Measurements from ENCODE around the gene XYLT1. TPM values are rescaled to one million over a fixed set of nuclear protein-coding genes. Genes with fewer than 3 reads are reported as not detected.

Gene XYLT1
- total and polyA plus RNA-seq, 2 of the 8 experiments (the other 6 are each of a cell fraction or from before 2014, with no cell fraction given): 6.6 to 25.4 TPM

- Histone ChIP-seq H3K23me2 (ENCODE audit: low read depth, low read length) (no peaks in the 10 kb centered on the region), H3K18ac (ENCODE audit: extremely low read depth, low read length) (no peak overlapping the region), H2BK5ac (ENCODE audit: low read depth, low read length) (no peak overlapping the region), H2BK12ac (ENCODE audit: low read depth, low read length) (no peak overlapping the region), H2BK20ac (ENCODE audit: low read length) (no peak overlapping the region), H3K4me1 (replicated peaks in 1 of 4; ENCODE audit: control insufficient read depth in 3 of 4, insufficient read depth in 4 of 4, low read length in 3 of 4) (peaks cover 2 to 9% (median 4%) of the 10 kb centered on the region in 4 experiments; a peak in 5 of 7 replicates), H2AFZ (ENCODE audit: low read length) (no peak overlapping the region), H3K4me3 (ENCODE audit: extremely low read depth in 1 of 4, insufficient read depth in 2 of 4, low read depth in 3 of 4, low read length in 4 of 4) (no peak overlapping the region), H3K79me2 (ENCODE audit: control insufficient read depth in 1 of 2, insufficient read depth in 2 of 2, low read length in 2 of 2) (no peaks in the 10 kb centered on the region), H3K79me1 (ENCODE audit: low read depth, low read length) (peaks cover 7% of the 10 kb centered on the region; the same call in 1 of the 2 replicates), H2BK15ac (ENCODE audit: low read length) (no peak overlapping the region), H3K27ac (ENCODE audit: low read depth, low read length) (no peak overlapping the region), H2BK120ac (replicated peaks; ENCODE audit: low read depth, low read length) (no peak overlapping the region), H3K23ac (ENCODE audit: insufficient read length) (no peak overlapping the region), H3K14ac (ENCODE audit: insufficient read length) (no peak overlapping the region), H3K4ac (replicated peaks; ENCODE audit: insufficient read length, low read depth, low read length) (no peak overlapping the region), H3K9ac (replicated peaks in 1 of 4; ENCODE audit: extremely low read depth in 1 of 4, low read depth in 3 of 4, low read length in 3 of 4) (no peak overlapping the region), H3K9me3 (ENCODE audit: insufficient read depth in 2 of 2, low read depth in 1 of 2, low read length in 1 of 2) (no peaks in the 10 kb centered on the region), H3K4me2 (ENCODE audit: insufficient read depth in 1 of 2, low read depth in 2 of 2, low read length in 2 of 2) (no peak overlapping the region), H3K36me3 (ENCODE audit: control insufficient read depth in 2 of 4, insufficient read depth in 4 of 4, low read length in 3 of 4) (no peaks in the 10 kb centered on the region), H4K91ac (replicated peaks; ENCODE audit: insufficient read length, low read length) (no peak overlapping the region), H4K5ac (ENCODE audit: insufficient read length, low read depth, low read length) (no peak overlapping the region), H3K27me3 (replicated peaks in 1 of 4; ENCODE audit: control insufficient read depth in 3 of 4, extremely low read depth in 1 of 4, insufficient read depth in 3 of 4, low read length in 3 of 4) (no peaks in the 10 kb centered on the region), H4K8ac (ENCODE audit: extremely low read depth, insufficient read depth, low read length) (no peak overlapping the region), H2AK5ac (ENCODE audit: low read depth, low read length) (no peak overlapping the region), H3K56ac (replicated peaks; ENCODE audit: insufficient read length, low read depth, low read length) (no peak overlapping the region), H4K20me1 (replicated peaks in 1 of 2; ENCODE audit: control insufficient read depth in 1 of 2, insufficient read depth in 2 of 2, low read length in 2 of 2) (no peaks in the 10 kb centered on the region)
- 95% methylated on average over 2 of the region's 2 CpGs; no CpG with 5 or more reads in 1 of the 2 experiments for WGBS, 2 experiments (ENCODE audit: extremely low coverage in 1 of 2, insufficient coverage in 1 of 2, insufficient read length in 1 of 2, insufficient replicate concordance in 2 of 2, low coverage in 1 of 2, low lambda C conversion rate in 2 of 2, missing lambda C conversion rate in 1 of 2)
- FAIRE-seq (no peak), DNase-seq (ENCODE audit: low read depth in 1 of 2, low spot score in 2 of 2) (no peak)
- POLR2A ChIA-PET (ENCODE audit: partially characterized antibody): no interaction called here
- TF ChIP-seq SP4 (IDR thresholded peaks at IDR 0.05; ENCODE audit: low read length) (no peak), NRF1 (IDR thresholded peaks at IDR 0.05; ENCODE audit: low read depth, low read length) (no peak), RBBP5 (IDR thresholded peaks at IDR 0.05; ENCODE audit: borderline replicate concordance, low read depth, low read length) (no peak)
- CTCF ChIA-PET (ENCODE audit: partially characterized antibody): interaction anchor here (0.7 to 2.3 kb wide), 3 partner anchors 9 to 199 kb away, joined by 3 to 12 read pairs (median 3); no protein-coding TSS in a partner anchor
Observed at GRCh38 chr16:17269439-17269838, 201.3 kb downstream of the XYLT1 start.

Measured in H1 (cell line).